HepG2 (cell line): ENCODE data around the gene PRKN. TPM values are rescaled to one million over a fixed set of nuclear protein-coding genes. Genes with fewer than 3 reads are reported as not detected.

Experiments used
- ATAC-seq: fragments of 200-7000 bp; cut with Tn5 transposase; 3 replicates; pipeline ENCODE4 v1.9.1; 2020; ENCODE audit warnings: mild to moderate bottlenecking, moderate library complexity
- BruUV-seq: library from RNA; stranded (reverse); fragments of 400-500 nt; replicated peaks from 2 replicates; lab custom pipeline; 2021; lab: Mats Ljungman, UMichigan
- CTCF ChIA-PET: fragments of 300-600 bp; formaldehyde crosslinking; extraction: SDS; loops from one replicate; lab custom pipeline; 2021; ENCODE audit warnings: low total read pairs, inconsistent platforms, low intra/inter-chr PET ratio; lab: Yijun Ruan, JAX
- POLR2A ChIA-PET: fragments of 350-600 bp; sonication (Branson Sonifier 250); formaldehyde crosslinking; loops from one replicate; lab custom pipeline; 2020; ENCODE audit warnings: antibody characterized with exemption, inconsistent platforms; lab: Yijun Ruan, JAX
- DNase-seq: peaks from one replicate; pipeline ENCODE4 v3.0.0-alpha.2; 2015; ENCODE audit warnings: low spot score
- FAIRE-seq: peaks from 3 replicates; lab custom pipeline; 2011; peaks lifted over from hg19 to GRCh38; lab: Jason Lieb, UNC
- H2AFZ ChIP-seq: one replicate; pipeline ENCODE4 v1.6.1; 2011; ENCODE audit warnings: low read length, inconsistent platforms
- H3K27ac ChIP-seq: fragments of 300-600 bp; 3 replicates; pipeline ENCODE4 v1.8.0; 2011; ENCODE audit warnings: mixed run types, mild to moderate bottlenecking, mixed read lengths, low read length, inconsistent platforms; ENCODE audit not compliant: insufficient read depth; ENCODE audit errors: extremely low read length
- H3K27me3 ChIP-seq, 2 experiments: fragments of 200-600 bp in 1 of 2; 2 replicates in 1 of 2; 3 replicates in 1 of 2; pipeline versions ENCODE4 v1.6.0 to v1.8.0; 2011; ENCODE audit warnings: low read length in 2 of 2, mild to moderate bottlenecking in 2 of 2, moderate library complexity in 2 of 2, inconsistent platforms in 1 of 2; ENCODE audit not compliant: insufficient read depth in 2 of 2, control insufficient read depth in 1 of 2
- H3K36me3 ChIP-seq, 2 experiments: fragments of 200-600 bp in 1 of 2; replicated peaks in 1 of 2; 2 replicates in 1 of 2; 3 replicates in 1 of 2; pipeline versions ENCODE4 v1.5.1 to v1.8.0; 2011; ENCODE audit warnings: low read length in 2 of 2, inconsistent platforms in 1 of 2; ENCODE audit not compliant: insufficient read depth in 2 of 2, control insufficient read depth in 1 of 2
- H3K4me1 ChIP-seq: 2 replicates; pipeline ENCODE4 v1.5.1; 2012; ENCODE audit warnings: low read length, inconsistent platforms; ENCODE audit not compliant: insufficient read depth
- H3K4me2 ChIP-seq: 2 replicates; pipeline ENCODE4 v1.6.0; 2011; ENCODE audit warnings: low read depth, low read length, inconsistent platforms
- H3K4me3 ChIP-seq, 3 experiments: fragments of 200-600 bp in 1 of 3; sonication (generic), shearing (Covaris generic) in 1 of 3; replicated peaks in 1 of 3; 2 replicates each; pipeline ENCODE4 v1.5.1; 2011 to 2016; ENCODE audit warnings: low read length in 3 of 3, inconsistent platforms in 2 of 3, low read depth in 2 of 3, mild to moderate bottlenecking in 2 of 3, control low read depth in 1 of 3, mixed read lengths in 1 of 3; ENCODE audit not compliant: insufficient read depth in 1 of 3
- H3K79me2 ChIP-seq: one replicate; pipeline ENCODE4 v1.6.1; 2011; ENCODE audit warnings: low read length, inconsistent platforms; ENCODE audit not compliant: insufficient read depth
- H3K9ac ChIP-seq: 2 replicates; pipeline ENCODE4 v1.6.0; 2011; ENCODE audit warnings: mild to moderate bottlenecking, low read depth, low read length, inconsistent platforms; ENCODE audit not compliant: insufficient read depth
- H3K9me3 ChIP-seq: 2 replicates; pipeline ENCODE4 v1.5.1; 2012; ENCODE audit warnings: mild to moderate bottlenecking, low read length
- H4K20me1 ChIP-seq: 2 replicates; pipeline ENCODE4 v1.6.0; 2011; ENCODE audit warnings: inconsistent platforms, mild to moderate bottlenecking, low read length, moderate library complexity; ENCODE audit not compliant: insufficient read depth
- DPF2 ChIP-seq: sonication (generic); formaldehyde crosslinking; IDR thresholded peaks from 2 replicates; pipeline ENCODE4 v1.4.0; 2020; ENCODE audit warnings: mild to moderate bottlenecking, low read depth, missing genetic modification reagents, borderline replicate concordance
- MAFF ChIP-seq: IDR thresholded peaks from 2 replicates; pipeline ENCODE4 v1.6.1; 2011; ENCODE audit warnings: low read depth, low read length, improper control_type of control experiment
- MAFK ChIP-seq, 2 experiments: IDR thresholded peaks in 1 of 2; conservative IDR thresholded peaks in 1 of 2; 2 replicates each; pipeline ENCODE4 v1.6.1; 2011; ENCODE audit warnings: improper control_type of control experiment in 2 of 2, low read length in 2 of 2
- PAWR ChIP-seq: sonication (generic); formaldehyde crosslinking; IDR thresholded peaks from 2 replicates; pipeline ENCODE4 v1.4.0; 2020; ENCODE audit warnings: missing genetic modification reagents, mild to moderate bottlenecking, borderline replicate concordance
- RXRA ChIP-seq: sonication (generic); formaldehyde crosslinking; IDR thresholded peaks from 2 replicates; pipeline ENCODE4 v1.5.1; 2020; ENCODE audit warnings: missing genetic modification reagents
- ZNF235 ChIP-seq: sonication (generic); formaldehyde crosslinking; IDR thresholded peaks from 2 replicates; pipeline ENCODE4 v1.8.1; 2023; ENCODE audit warnings: mild to moderate bottlenecking, missing genetic modification reagents, borderline replicate concordance
- ZSCAN22 ChIP-seq: sonication (generic); formaldehyde crosslinking; IDR thresholded peaks from 2 replicates; pipeline ENCODE4 v1.4.0; 2020; ENCODE audit warnings: mild to moderate bottlenecking, missing genetic modification reagents
- in situ Hi-C: cut with HindIII; loops from 2 replicates; pipeline ENCODE4 v1.10.0; 2017; ENCODE audit warnings: low pct_unique_long_range_greater_than_20kb; ENCODE audit not compliant: extremely low pct_ligation_motif_present
- intact Hi-C: fragments of 100-400 bp; cut with micrococcal nuclease; formaldehyde crosslinking; loops from one replicate; pipeline ENCODE4 v1.10.0; 2022; ENCODE audit not compliant: unreplicated experiment
- polyA plus RNA-seq, 8 experiments: library from polyadenylated mRNA; depleted of rRNA in 3 of 8; stranded (reverse) in 7 of 8; unstranded in 1 of 8; fragments of >200 nt; fragmentation: Illumina TruSeq in 4 of 8; extraction: Trizol in 4 of 8; gene quantifications; 2 replicates each; pipeline versions ENCODE4 v1.2.1 to v1.2.3, GENCODE V29; 2011 to 2016; ENCODE audit warnings: low read depth in 4 of 8, missing spikeins in 1 of 8, mixed read lengths in 1 of 8; ENCODE audit not compliant: insufficient read depth in 1 of 8
- total RNA-seq, 5 experiments: library from RNA; depleted of rRNA; stranded (reverse); fragments of >200 nt; fragmentation: Illumina TruSeq; extraction: Trizol; gene quantifications; 2 replicates each; pipeline ENCODE4 v1.2.3, GENCODE V29; 2016; ENCODE audit warnings: low read depth in 1 of 5
- TF ChIP-seq, protein P1 (sequence below): sonication (generic); formaldehyde crosslinking; conservative IDR thresholded peaks from 2 replicates; pipeline ENCODE4 v1.8.0; 2022; ENCODE audit warnings: low read depth, missing genetic modification reagents
- TF ChIP-seq, protein P2 (sequence below): IDR thresholded peaks from 2 replicates; pipeline ENCODE4 v1.6.1; 2016; ENCODE audit warnings: missing compliant biosample characterization, missing genetic modification reagents, borderline replicate concordance
- TF ChIP-seq, protein P3 (sequence below): sonication (generic); formaldehyde crosslinking; IDR thresholded peaks from 2 replicates; pipeline ENCODE4 v1.9.0; 2021; ENCODE audit warnings: mild to moderate bottlenecking, missing genetic modification reagents

The PRKN gene
- total and polyA plus RNA-seq, 2 of the 13 experiments (the other 11 are each of a cell fraction or from before 2014, with no cell fraction given), result 0.31 to 0.44 TPM

DNA sequence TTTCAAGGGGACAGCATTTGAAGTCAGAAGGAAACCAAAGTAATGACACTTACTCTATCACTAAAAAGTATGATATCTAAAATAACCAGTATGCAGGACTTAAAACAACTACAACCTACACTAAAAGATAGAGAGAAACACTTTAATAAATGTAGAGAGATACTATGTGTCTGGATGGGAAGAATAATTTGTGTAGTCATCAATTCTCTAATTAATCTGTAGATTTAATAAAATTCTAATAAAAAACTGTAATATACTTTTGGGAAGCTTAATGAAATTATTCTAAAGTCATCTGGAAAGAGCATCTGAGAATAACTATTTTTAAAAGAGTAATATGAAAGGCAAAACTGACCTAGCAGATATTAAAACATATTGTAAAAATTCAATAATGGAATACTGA lies 52.1 kb downstream of the PRKN start:
- ChIA-PET POLR2A (no interaction called here), CTCF (no interaction called here)
- H3K9ac ChIP-seq, result no peak overlapping the region
- no peak for FAIRE-seq
- DNase-seq, result no peak
- no TSS peak for BruUV-seq
- peaks cover 13% of the 10 kb centered on the region; the same call in 1 of the 2 replicates for H3K9me3 ChIP-seq
- no peaks in the 10 kb centered on the region for H4K20me1 ChIP-seq
- intact Hi-C loops, result no loop called here
- H2AFZ ChIP-seq, result no peak overlapping the region
- no peaks in the 10 kb centered on the region for H3K79me2 ChIP-seq
- H3K27ac ChIP-seq, result no peak overlapping the region
- in situ Hi-C loops, result no loop called here
- no peaks in the 10 kb centered on the region for H3K27me3 ChIP-seq
- H3K36me3 ChIP-seq, result no peaks in the 10 kb centered on the region
- H3K4me3 ChIP-seq, result no peak overlapping the region
- H3K4me1 ChIP-seq, result no peaks in the 10 kb centered on the region
- H3K4me2 ChIP-seq, result no peak overlapping the region
- TF ChIP-seq RXRA (CRISPR knock-in tag) (no peak), MAFK (conservative IDR thresholded peaks at IDR 0.05 in 1 of 2, IDR thresholded peaks at IDR 0.05 in 1 of 2; ENCODE audit: low read length in 2 of 2) (peak; percentile 29 to 55; a peak in 3 of 4 replicates), MAFF (peak; percentile 32; the same call in 1 of the 2 replicates), DPF2 (CRISPR knock-in tag) (no peak), PAWR (CRISPR knock-in tag) (no peak), ZNF235 (CRISPR knock-in tag) (no peak), ZSCAN22 (no peak)
- TF ChIP-seq, protein P1, sequence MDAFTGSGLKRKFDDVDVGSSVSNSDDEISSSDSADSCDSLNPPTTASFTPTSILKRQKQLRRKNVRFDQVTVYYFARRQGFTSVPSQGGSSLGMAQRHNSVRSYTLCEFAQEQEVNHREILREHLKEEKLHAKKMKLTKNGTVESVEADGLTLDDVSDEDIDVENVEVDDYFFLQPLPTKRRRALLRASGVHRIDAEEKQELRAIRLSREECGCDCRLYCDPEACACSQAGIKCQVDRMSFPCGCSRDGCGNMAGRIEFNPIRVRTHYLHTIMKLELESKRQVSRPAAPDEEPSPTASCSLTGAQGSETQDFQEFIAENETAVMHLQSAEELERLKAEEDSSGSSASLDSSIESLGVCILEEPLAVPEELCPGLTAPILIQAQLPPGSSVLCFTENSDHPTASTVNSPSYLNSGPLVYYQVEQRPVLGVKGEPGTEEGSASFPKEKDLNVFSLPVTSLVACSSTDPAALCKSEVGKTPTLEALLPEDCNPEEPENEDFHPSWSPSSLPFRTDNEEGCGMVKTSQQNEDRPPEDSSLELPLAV, result no peak
- TF ChIP-seq, protein P2, sequence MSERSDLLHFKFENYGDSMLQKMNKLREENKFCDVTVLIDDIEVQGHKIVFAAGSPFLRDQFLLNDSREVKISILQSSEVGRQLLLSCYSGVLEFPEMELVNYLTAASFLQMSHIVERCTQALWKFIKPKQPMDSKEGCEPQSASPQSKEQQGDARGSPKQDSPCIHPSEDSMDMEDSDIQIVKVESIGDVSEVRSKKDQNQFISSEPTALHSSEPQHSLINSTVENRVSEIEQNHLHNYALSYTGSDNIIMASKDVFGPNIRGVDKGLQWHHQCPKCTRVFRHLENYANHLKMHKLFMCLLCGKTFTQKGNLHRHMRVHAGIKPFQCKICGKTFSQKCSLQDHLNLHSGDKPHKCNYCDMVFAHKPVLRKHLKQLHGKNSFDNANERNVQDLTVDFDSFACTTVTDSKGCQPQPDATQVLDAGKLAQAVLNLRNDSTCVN (CRISPR knock-in tag), result no peak
- TF ChIP-seq, protein P3, sequence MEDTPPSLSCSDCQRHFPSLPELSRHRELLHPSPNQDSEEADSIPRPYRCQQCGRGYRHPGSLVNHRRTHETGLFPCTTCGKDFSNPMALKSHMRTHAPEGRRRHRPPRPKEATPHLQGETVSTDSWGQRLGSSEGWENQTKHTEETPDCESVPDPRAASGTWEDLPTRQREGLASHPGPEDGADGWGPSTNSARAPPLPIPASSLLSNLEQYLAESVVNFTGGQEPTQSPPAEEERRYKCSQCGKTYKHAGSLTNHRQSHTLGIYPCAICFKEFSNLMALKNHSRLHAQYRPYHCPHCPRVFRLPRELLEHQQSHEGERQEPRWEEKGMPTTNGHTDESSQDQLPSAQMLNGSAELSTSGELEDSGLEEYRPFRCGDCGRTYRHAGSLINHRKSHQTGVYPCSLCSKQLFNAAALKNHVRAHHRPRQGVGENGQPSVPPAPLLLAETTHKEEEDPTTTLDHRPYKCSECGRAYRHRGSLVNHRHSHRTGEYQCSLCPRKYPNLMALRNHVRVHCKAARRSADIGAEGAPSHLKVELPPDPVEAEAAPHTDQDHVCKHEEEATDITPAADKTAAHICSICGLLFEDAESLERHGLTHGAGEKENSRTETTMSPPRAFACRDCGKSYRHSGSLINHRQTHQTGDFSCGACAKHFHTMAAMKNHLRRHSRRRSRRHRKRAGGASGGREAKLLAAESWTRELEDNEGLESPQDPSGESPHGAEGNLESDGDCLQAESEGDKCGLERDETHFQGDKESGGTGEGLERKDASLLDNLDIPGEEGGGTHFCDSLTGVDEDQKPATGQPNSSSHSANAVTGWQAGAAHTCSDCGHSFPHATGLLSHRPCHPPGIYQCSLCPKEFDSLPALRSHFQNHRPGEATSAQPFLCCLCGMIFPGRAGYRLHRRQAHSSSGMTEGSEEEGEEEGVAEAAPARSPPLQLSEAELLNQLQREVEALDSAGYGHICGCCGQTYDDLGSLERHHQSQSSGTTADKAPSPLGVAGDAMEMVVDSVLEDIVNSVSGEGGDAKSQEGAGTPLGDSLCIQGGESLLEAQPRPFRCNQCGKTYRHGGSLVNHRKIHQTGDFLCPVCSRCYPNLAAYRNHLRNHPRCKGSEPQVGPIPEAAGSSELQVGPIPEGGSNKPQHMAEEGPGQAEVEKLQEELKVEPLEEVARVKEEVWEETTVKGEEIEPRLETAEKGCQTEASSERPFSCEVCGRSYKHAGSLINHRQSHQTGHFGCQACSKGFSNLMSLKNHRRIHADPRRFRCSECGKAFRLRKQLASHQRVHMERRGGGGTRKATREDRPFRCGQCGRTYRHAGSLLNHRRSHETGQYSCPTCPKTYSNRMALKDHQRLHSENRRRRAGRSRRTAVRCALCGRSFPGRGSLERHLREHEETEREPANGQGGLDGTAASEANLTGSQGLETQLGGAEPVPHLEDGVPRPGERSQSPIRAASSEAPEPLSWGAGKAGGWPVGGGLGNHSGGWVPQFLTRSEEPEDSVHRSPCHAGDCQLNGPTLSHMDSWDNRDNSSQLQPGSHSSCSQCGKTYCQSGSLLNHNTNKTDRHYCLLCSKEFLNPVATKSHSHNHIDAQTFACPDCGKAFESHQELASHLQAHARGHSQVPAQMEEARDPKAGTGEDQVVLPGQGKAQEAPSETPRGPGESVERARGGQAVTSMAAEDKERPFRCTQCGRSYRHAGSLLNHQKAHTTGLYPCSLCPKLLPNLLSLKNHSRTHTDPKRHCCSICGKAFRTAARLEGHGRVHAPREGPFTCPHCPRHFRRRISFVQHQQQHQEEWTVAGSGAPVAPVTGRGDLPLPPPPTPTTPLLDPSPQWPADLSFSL (CRISPR knock-in tag), result no peak
- TF ChIP-seq, all 625 proteins: peak for 2
- no peak for ATAC-seq
